Measurements from ENCODE around the gene SH2D3A. TPM values are rescaled to one million over a fixed set of nuclear protein-coding genes. Genes with fewer than 3 reads are reported as not detected.
"Not testable (repeated sequence)": the region's sequence is repeated elsewhere in the genome, so short reads cannot be mapped to it uniquely, and the experiment has no call there.

Gene SH2D3A
- total RNA-seq, 2 experiments from 2014 or later, result 20.6 to 20.9 TPM

DNA sequence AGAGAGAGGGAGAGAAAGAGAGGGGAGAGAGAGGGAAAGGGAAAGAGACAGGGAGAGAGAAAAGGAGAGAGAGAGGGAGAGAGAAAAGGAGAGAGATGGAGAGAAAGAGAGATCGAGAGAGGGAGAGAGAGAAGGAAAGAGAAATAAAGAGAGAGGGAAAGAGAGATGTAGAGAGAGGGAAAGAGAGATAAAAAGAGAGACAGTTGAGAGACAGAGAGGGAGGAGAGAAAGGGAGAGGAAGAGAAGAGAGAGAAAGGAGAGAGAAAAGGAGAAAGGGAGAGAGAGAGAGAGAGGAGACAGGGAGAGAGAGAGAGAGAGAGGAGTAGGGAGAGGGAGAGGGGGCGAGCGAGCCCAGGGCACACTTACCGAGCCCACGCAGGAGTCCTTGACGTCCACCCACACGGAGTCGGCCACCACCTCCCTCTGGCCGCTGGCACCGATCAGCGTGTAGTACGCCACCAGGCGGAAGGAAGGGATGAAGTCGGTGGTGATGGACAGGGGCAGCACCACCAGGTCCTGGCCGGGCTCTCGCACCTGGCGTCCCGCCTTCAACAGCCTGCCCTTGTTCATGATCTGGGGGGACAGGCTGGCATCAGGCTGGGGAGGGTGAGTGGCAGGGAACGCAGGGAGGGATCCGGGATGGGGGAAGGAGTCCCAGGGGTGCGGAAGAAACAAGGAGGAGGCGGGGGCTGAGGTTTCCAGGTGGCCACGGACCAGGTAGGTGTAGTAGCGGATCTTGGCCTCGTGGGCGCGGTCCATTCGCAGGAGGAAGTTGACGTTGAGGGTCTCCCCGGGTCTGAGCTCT lies 56.8 kb downstream of the SH2D3A start:
- Mint-ChIP-seq H3K27ac (no peak overlapping the region), H3K4me3 (no peak overlapping the region), H3K9me3 (no peaks in the 10 kb centered on the region), H3K27me3 (peaks cover 21% of the 10 kb centered on the region), H3K4me1 (ENCODE audit: low read depth) (peaks cover 11% of the 10 kb centered on the region), H3K36me3 (ENCODE audit: low read depth) (no peaks in the 10 kb centered on the region)
- CTCF ChIA-PET, result interaction anchor here (1.0 kb wide), 2 partner anchors 32 to 76 kb away, joined by 3 to 4 read pairs; no protein-coding TSS in a partner anchor
- intact Hi-C loops (cut with micrococcal nuclease), result no loop called here
- ATAC-seq, result peak; percentile 28
- TF ChIP-seq, protein P1, sequence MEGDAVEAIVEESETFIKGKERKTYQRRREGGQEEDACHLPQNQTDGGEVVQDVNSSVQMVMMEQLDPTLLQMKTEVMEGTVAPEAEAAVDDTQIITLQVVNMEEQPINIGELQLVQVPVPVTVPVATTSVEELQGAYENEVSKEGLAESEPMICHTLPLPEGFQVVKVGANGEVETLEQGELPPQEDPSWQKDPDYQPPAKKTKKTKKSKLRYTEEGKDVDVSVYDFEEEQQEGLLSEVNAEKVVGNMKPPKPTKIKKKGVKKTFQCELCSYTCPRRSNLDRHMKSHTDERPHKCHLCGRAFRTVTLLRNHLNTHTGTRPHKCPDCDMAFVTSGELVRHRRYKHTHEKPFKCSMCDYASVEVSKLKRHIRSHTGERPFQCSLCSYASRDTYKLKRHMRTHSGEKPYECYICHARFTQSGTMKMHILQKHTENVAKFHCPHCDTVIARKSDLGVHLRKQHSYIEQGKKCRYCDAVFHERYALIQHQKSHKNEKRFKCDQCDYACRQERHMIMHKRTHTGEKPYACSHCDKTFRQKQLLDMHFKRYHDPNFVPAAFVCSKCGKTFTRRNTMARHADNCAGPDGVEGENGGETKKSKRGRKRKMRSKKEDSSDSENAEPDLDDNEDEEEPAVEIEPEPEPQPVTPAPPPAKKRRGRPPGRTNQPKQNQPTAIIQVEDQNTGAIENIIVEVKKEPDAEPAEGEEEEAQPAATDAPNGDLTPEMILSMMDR (IDR thresholded peaks at IDR 0.05), result no peak
- POLR2A ChIA-PET, result no interaction called here
- peak; percentile 35 for DNase-seq

DNA sequence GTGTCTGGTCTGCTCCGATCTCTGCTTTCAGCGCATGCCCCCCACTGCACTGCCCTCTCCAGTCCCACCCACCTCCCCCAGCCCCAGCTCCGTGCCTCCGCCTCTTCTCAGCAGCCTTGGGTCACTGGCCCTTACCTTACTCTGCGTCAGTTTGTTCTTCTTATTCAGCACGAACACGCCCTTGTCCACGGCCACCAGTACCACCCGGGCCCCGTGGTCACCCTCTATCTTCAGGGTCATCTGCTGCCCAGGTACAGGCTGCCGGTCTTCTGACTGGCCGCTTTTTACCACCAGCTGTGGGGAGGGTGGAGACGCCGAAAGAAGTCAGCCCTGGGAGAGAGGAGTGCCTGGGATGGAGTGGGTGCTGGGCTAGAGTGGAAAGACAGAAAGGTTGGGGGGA lies 57.7 kb downstream of the SH2D3A start:
- Mint-ChIP-seq H3K27me3 (peaks cover 21% of the 10 kb centered on the region), H3K27ac (no peak overlapping the region), H3K36me3 (ENCODE audit: low read depth) (no peaks in the 10 kb centered on the region), H3K4me1 (ENCODE audit: low read depth) (peaks cover 11% of the 10 kb centered on the region), H3K9me3 (no peaks in the 10 kb centered on the region), H3K4me3 (no peak overlapping the region)
- ChIA-PET POLR2A (interaction anchor here (0.6 kb wide), 1 partner anchor 223 kb away, joined by 3 read pairs; no protein-coding TSS in a partner anchor), CTCF (no interaction called here)
- intact Hi-C loops (cut with micrococcal nuclease), result no loop called here
- ATAC-seq, result no peak
- TF ChIP-seq, protein P1 (IDR thresholded peaks at IDR 0.05), result no peak
- DNase-seq, result no peak

DNA sequence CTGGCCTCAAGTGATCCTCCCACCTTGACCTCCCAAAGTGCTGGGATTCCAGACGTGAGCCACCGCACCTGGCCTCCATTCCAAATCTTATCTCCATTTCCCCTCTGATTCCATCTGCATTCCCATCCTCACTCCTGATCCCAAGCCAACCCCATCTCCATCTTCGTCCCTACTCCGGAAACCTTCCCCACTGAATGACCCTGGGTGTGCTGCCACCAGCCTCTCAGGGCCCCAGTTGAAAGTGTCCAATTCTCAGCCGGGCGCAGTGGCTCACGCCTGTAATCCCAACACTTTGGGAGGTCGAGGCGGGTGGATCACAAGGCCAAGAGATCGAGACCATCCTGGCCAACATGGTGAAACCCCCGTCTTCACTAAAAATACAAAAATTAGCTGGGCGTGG lies 58.3 kb downstream of the SH2D3A start:
- H3K27me3 Mint-ChIP-seq, result peaks cover 21% of the 10 kb centered on the region
- H3K9me3 Mint-ChIP-seq; DNase-seq; H3K27ac Mint-ChIP-seq; H3K36me3 Mint-ChIP-seq (ENCODE audit: low read depth); POLR2A ChIA-PET; ATAC-seq; intact Hi-C loops (cut with micrococcal nuclease); CTCF ChIA-PET; H3K4me3 Mint-ChIP-seq: not testable (repeated sequence)
- H3K4me1 Mint-ChIP-seq (ENCODE audit: low read depth), result peaks cover 11% of the 10 kb centered on the region

GRCh38 chr19:6708346-6708745 lies 58.9 kb downstream of the SH2D3A start:
- peaks cover 21% of the 10 kb centered on the region for H3K27me3 Mint-ChIP-seq
- H3K4me1 Mint-ChIP-seq (ENCODE audit: low read depth), result peaks cover 11% of the 10 kb centered on the region
- no peaks in the 10 kb centered on the region for H3K36me3 Mint-ChIP-seq (ENCODE audit: low read depth)
- ATAC-seq, result no peak
- no peaks in the 10 kb centered on the region for H3K9me3 Mint-ChIP-seq
- no peak overlapping the region for H3K27ac Mint-ChIP-seq
- ChIA-PET POLR2A (interaction anchor here (1.2 kb wide), 1 partner anchor 20 kb away, joined by 3 read pairs; no protein-coding TSS in a partner anchor), CTCF (no interaction called here)
- intact Hi-C loops (cut with micrococcal nuclease), result no loop called here
- H3K4me3 Mint-ChIP-seq, result no peak overlapping the region
- DNase-seq, result no peak
- TF ChIP-seq, protein P1 (IDR thresholded peaks at IDR 0.05), result no peak

- intact Hi-C loops (cut with micrococcal nuclease), result no loop called here
- POLR2A ChIA-PET, result interaction anchor here (1.2 kb wide), 1 partner anchor 19 kb away, joined by 3 read pairs; no protein-coding TSS in a partner anchor
- Mint-ChIP-seq H3K36me3 (ENCODE audit: low read depth) (no peaks in the 10 kb centered on the region), H3K27me3 (peaks cover 21% of the 10 kb centered on the region), H3K9me3 (no peaks in the 10 kb centered on the region), H3K27ac (no peak overlapping the region), H3K4me3 (no peak overlapping the region), H3K4me1 (ENCODE audit: low read depth) (peaks cover 11% of the 10 kb centered on the region)
- ATAC-seq (no peak), DNase-seq (no peak)
- CTCF ChIA-PET, result no interaction called here
- TF ChIP-seq, protein P1 (IDR thresholded peaks at IDR 0.05), result no peak
Measured at GRCh38 chr19:6707658-6708018, 59.6 kb downstream of the SH2D3A start.

Measured in activated CD8-positive, alpha-beta T cell treated with anti-CD3 and anti-CD28 coated beads for 36 hours (primary cell).